A673 (cell line): ENCODE measurements around the gene GPALPP1. TPM values are rescaled to one million over a fixed set of nuclear protein-coding genes. Genes with fewer than 3 reads are reported as not detected.

Source experiments
- BruUV-seq: library from RNA; stranded (reverse); fragments of 400-500 nt; replicated peaks from 2 replicates; lab custom pipeline; 2021; lab: Mats Ljungman, UMichigan
- CTCF ChIA-PET: fragments of 300-600 bp; sonication (Branson Sonifier 250); formaldehyde crosslinking; loops from one replicate; lab custom pipeline; 2022; ENCODE audit warnings: antibody characterized with exemption; lab: Charles Lee
- POLR2A ChIA-PET: fragments of 300-600 bp; sonication (Branson Sonifier 250); formaldehyde crosslinking; loops from one replicate; lab custom pipeline; 2022; ENCODE audit warnings: antibody characterized with exemption; ENCODE audit not compliant: low non-redundant PET; lab: Charles Lee
- DNase-seq: peaks from one replicate; pipeline ENCODE4 v3.0.0-alpha.2; 2015; ENCODE audit warnings: low spot score
- H3K27ac ChIP-seq: fragments of 200-600 bp; sonication (generic); 2 replicates; pipeline ENCODE4 v1.5.1; 2016; ENCODE audit warnings: mixed run types, low read depth, mild to moderate bottlenecking, mixed read lengths, antibody characterized with exemption, low read length; ENCODE audit not compliant: poor library complexity, severe bottlenecking
- H3K27me3 ChIP-seq: fragments of 200-600 bp; sonication (generic); replicated peaks from 2 replicates; pipeline ENCODE4 v1.6.1; 2017; ENCODE audit warnings: mixed run types, low read depth, mild to moderate bottlenecking, mixed read lengths, antibody characterized with exemption, low read length; ENCODE audit not compliant: insufficient read depth, poor library complexity
- H3K36me3 ChIP-seq: fragments of 200-600 bp; sonication (generic); 2 replicates; pipeline ENCODE4 v1.6.1; 2016; ENCODE audit warnings: mixed run types, mild to moderate bottlenecking, mixed read lengths, antibody characterized with exemption, low read length; ENCODE audit not compliant: insufficient read depth, poor library complexity, severe bottlenecking
- H3K4me1 ChIP-seq: fragments of 200-600 bp; sonication (generic); 2 replicates; pipeline ENCODE4 v1.6.1; 2017; ENCODE audit warnings: mixed run types, mild to moderate bottlenecking, mixed read lengths, antibody characterized with exemption, low read length; ENCODE audit not compliant: insufficient read depth, poor library complexity, severe bottlenecking
- H3K4me3 ChIP-seq: fragments of 200-600 bp; sonication (generic); 2 replicates; pipeline ENCODE4 v1.5.1; 2016; ENCODE audit warnings: low read depth, mixed run types, mild to moderate bottlenecking, mixed read lengths, low read length; ENCODE audit not compliant: poor library complexity, severe bottlenecking
- H3K9me3 ChIP-seq: fragments of 200-600 bp; sonication (generic); 2 replicates; pipeline ENCODE4 v1.6.1; 2016; ENCODE audit warnings: mixed run types, low read depth, mild to moderate bottlenecking, mixed read lengths, antibody characterized with exemption, low read length; ENCODE audit not compliant: poor library complexity, severe bottlenecking
- EZH2 ChIP-seq: fragments of 200-600 bp; sonication (generic); IDR thresholded peaks from 2 replicates; pipeline ENCODE4 v1.6.1; 2017; ENCODE audit warnings: borderline replicate concordance, low read depth, mild to moderate bottlenecking, mixed read lengths, antibody characterized with exemption, low read length; ENCODE audit not compliant: poor library complexity, severe bottlenecking
- intact Hi-C: fragments of 100-400 bp; cut with micrococcal nuclease; formaldehyde crosslinking; loops from one replicate; pipeline ENCODE4 v1.10.0; 2022; ENCODE audit not compliant: unreplicated experiment
- total RNA-seq: library from RNA; stranded (reverse); gene quantifications from 2 replicates; pipeline ENCODE4 v1.2.3, GENCODE V29; 2021
- TF ChIP-seq, protein P1 (sequence below): fragments of 300-800, 200-600 bp; sonication (generic); conservative IDR thresholded peaks from 2 replicates; pipeline ENCODE4 v1.5.1; 2017; ENCODE audit warnings: low read depth, mild to moderate bottlenecking, antibody characterized with exemption, low read length, moderate library complexity, mixed read lengths

Gene GPALPP1
- total RNA-seq, 1 experiment from 2014 or later = 29.7 TPM

DNA sequence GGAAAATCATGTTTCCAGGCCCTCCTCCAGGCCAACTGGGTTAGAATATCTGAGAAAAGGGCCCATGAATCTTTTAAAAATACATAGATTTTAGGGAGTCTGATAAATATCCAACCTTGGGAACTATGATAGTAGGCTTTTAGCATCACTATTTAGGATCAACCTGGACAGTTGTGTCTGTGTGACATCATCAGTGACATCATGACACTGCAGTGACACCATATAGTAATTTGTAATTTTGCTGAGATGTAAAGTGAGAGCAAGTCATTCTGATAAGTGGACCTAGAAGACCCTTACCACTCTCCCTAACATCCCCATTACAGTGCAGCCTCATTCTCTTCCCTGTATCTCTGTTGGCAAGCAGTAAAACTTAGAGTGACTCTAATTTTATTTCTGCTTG lies 14.1 kb downstream of the GPALPP1 start:
- no peak overlapping the region for H3K27ac ChIP-seq
- no peaks in the 10 kb centered on the region for H3K27me3 ChIP-seq
- DNase-seq = no peak
- H3K9me3 ChIP-seq = no peaks in the 10 kb centered on the region
- intact Hi-C loops = no loop called here
- TF ChIP-seq, protein P1, sequence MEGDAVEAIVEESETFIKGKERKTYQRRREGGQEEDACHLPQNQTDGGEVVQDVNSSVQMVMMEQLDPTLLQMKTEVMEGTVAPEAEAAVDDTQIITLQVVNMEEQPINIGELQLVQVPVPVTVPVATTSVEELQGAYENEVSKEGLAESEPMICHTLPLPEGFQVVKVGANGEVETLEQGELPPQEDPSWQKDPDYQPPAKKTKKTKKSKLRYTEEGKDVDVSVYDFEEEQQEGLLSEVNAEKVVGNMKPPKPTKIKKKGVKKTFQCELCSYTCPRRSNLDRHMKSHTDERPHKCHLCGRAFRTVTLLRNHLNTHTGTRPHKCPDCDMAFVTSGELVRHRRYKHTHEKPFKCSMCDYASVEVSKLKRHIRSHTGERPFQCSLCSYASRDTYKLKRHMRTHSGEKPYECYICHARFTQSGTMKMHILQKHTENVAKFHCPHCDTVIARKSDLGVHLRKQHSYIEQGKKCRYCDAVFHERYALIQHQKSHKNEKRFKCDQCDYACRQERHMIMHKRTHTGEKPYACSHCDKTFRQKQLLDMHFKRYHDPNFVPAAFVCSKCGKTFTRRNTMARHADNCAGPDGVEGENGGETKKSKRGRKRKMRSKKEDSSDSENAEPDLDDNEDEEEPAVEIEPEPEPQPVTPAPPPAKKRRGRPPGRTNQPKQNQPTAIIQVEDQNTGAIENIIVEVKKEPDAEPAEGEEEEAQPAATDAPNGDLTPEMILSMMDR = no peak
- no peak for TF ChIP-seq EZH2
- no peak overlapping the region for H3K4me3 ChIP-seq
- no TSS peak for BruUV-seq
- ChIA-PET POLR2A (no interaction called here), CTCF (no interaction called here)
- H3K36me3 ChIP-seq = peaks cover 14% of the 10 kb centered on the region
- no peaks in the 10 kb centered on the region for H3K4me1 ChIP-seq

- no peaks in the 10 kb centered on the region for H3K27me3 ChIP-seq
- no peaks in the 10 kb centered on the region for H3K4me1 ChIP-seq
- no TSS peak for BruUV-seq
- no peak overlapping the region for H3K27ac ChIP-seq
- intact Hi-C loops = no loop called here
- H3K4me3 ChIP-seq = no peak overlapping the region
- TF ChIP-seq, protein P1 = no peak
- TF ChIP-seq EZH2 = no peak
- no peak for DNase-seq
- peaks cover 20% of the 10 kb centered on the region for H3K36me3 ChIP-seq
- POLR2A ChIA-PET = no interaction called here
- CTCF ChIA-PET = no interaction called here
- H3K9me3 ChIP-seq = no peaks in the 10 kb centered on the region
Measured at GRCh38 chr13:45004096-45004495, 14.8 kb downstream of the GPALPP1 start.

GRCh38 chr13:45007225-45007624 lies 17.9 kb downstream of the GPALPP1 start:
- intact Hi-C loops = no loop called here
- ChIA-PET POLR2A (no interaction called here), CTCF (no interaction called here)
- peaks cover 26% of the 10 kb centered on the region for H3K36me3 ChIP-seq
- no TSS peak for BruUV-seq
- no peak for DNase-seq
- H3K27ac ChIP-seq = no peak overlapping the region
- H3K27me3 ChIP-seq = no peaks in the 10 kb centered on the region
- no peaks in the 10 kb centered on the region for H3K4me1 ChIP-seq
- H3K9me3 ChIP-seq = no peaks in the 10 kb centered on the region
- no peak for TF ChIP-seq EZH2
- TF ChIP-seq, protein P1 = no peak
- H3K4me3 ChIP-seq = no peak overlapping the region
